Medulla oblongata (tissue), 1 donor: ENCODE results near the gene RO60.
"Not testable (repeated sequence)": the region's sequence is repeated elsewhere in the genome, so short reads cannot be mapped to it uniquely, and the experiment has no call there.

Experiments
- DNase-seq: peaks from one replicate; pipeline ENCODE4 v3.0.0-alpha.2; 2015; ENCODE audit errors: extremely low spot score

RO60 gene

GRCh38 chr1:193059282-193060114 lies at the start of gene RO60, which contains the start of gene UCHL5:
Gene RO60 (plus strand): TSS chr1:193059612. CDS start chr1:193069055, 9,443 bp downstream.
Gene UCHL5 (minus strand): TSS chr1:193059360. CDS start chr1:193059260, 100 bp downstream.
- DNase-seq, result peak; percentile 99

GRCh38 chr1:193011406-193011805 lies 48.0 kb upstream of the RO60 start:
- no peak for DNase-seq

GRCh38 chr1:193013005-193013404 lies 46.4 kb upstream of the RO60 start:
- DNase-seq, result no peak

- no peak for DNase-seq
These were observed 45.7 kb upstream of the RO60 start for GRCh38 chr1:193013707-193014106.

- no peak for DNase-seq
These were observed 45.0 kb upstream of the RO60 start for GRCh38 chr1:193014400-193014799.

- no peak for DNase-seq
These were observed 42.6 kb upstream of the RO60 start for GRCh38 chr1:193016788-193017187.

GRCh38 chr1:193019442-193020026 lies 39.9 kb upstream of the RO60 start:
- DNase-seq, result peak; percentile 76

GRCh38 chr1:193025218-193025617 lies 34.2 kb upstream of the RO60 start:
- no peak for DNase-seq

- DNase-seq, result no peak
These were observed 29.1 kb upstream of the RO60 start for GRCh38 chr1:193030280-193030679.

GRCh38 chr1:193031431-193031830 lies 28.0 kb upstream of the RO60 start:
- DNase-seq, result no peak

GRCh38 chr1:193032643-193033427 lies 26.6 kb upstream of the RO60 start:
- DNase-seq, result not testable (repeated sequence)

GRCh38 chr1:193033610-193034009 lies 25.8 kb upstream of the RO60 start:
- no peak for DNase-seq

- DNase-seq, result no peak
These were observed 22.9 kb upstream of the RO60 start for GRCh38 chr1:193036337-193037047.

- DNase-seq, result no peak
These were observed 19.4 kb upstream of the RO60 start for GRCh38 chr1:193040011-193040410.

- DNase-seq, result peak; percentile 54
These were observed 16.4 kb upstream of the RO60 start for GRCh38 chr1:193042766-193043691.

- not testable (repeated sequence) for DNase-seq
These were observed 10.5 kb upstream of the RO60 start for GRCh38 chr1:193048913-193049312.

- DNase-seq, result no peak
These were observed 5.2 kb upstream of the RO60 start for GRCh38 chr1:193054169-193054675.

GRCh38 chr1:193058529-193059281 lies 707 bp upstream of the RO60 start:
- peak; percentile 46 for DNase-seq

- no peak for DNase-seq
These were observed 647 bp downstream of the RO60 start for GRCh38 chr1:193060115-193060403.

GRCh38 chr1:193060406-193060805 lies 994 bp downstream of the RO60 start:
- peak; percentile 9 for DNase-seq
